H9 (cell line): ENCODE data around the gene ENTPD6. TPM values are rescaled to one million over a fixed set of nuclear protein-coding genes. Genes with fewer than 3 reads are reported as not detected.

Experiments used
- DNase-seq: peaks from one replicate; pipeline ENCODE4 v3.0.0-alpha.2; 2017
- H2AFZ ChIP-seq: one replicate; pipeline ENCODE4 v1.6.1; 2013; ENCODE audit warnings: mild to moderate bottlenecking, low read length, control low read depth, moderate library complexity
- H2AK5ac ChIP-seq: 2 replicates; pipeline ENCODE4 v1.6.1; 2013; ENCODE audit warnings: low read length, control low read depth, mixed read lengths; ENCODE audit not compliant: insufficient read length
- H2BK120ac ChIP-seq: one replicate; pipeline ENCODE4 v1.6.1; 2013; ENCODE audit warnings: low read depth, mild to moderate bottlenecking, low read length, control low read depth, inconsistent platforms; ENCODE audit not compliant: poor library complexity, severe bottlenecking
- H2BK12ac ChIP-seq: 2 replicates; pipeline ENCODE4 v1.6.1; 2013; ENCODE audit warnings: low read length, control low read depth, mixed read lengths, low read depth; ENCODE audit not compliant: insufficient read length
- H2BK15ac ChIP-seq: 2 replicates; pipeline ENCODE4 v1.6.1; 2013; ENCODE audit warnings: low read depth, low read length, control low read depth
- H2BK20ac ChIP-seq: one replicate; pipeline ENCODE4 v1.6.1; 2013; ENCODE audit warnings: low read depth, mild to moderate bottlenecking, low read length, control low read depth, inconsistent platforms; ENCODE audit not compliant: poor library complexity, severe bottlenecking
- H2BK5ac ChIP-seq: 2 replicates; pipeline ENCODE4 v1.6.1; 2013; ENCODE audit warnings: low read length, control low read depth, mixed read lengths; ENCODE audit not compliant: insufficient read length
- H3K14ac ChIP-seq: 2 replicates; pipeline ENCODE4 v1.6.1; 2013; ENCODE audit warnings: low read length, control low read depth; ENCODE audit not compliant: insufficient read depth
- H3K18ac ChIP-seq: 2 replicates; pipeline ENCODE4 v1.6.1; 2013; ENCODE audit warnings: low read depth, mild to moderate bottlenecking, mixed read lengths, low read length, control low read depth; ENCODE audit not compliant: insufficient read length
- H3K23ac ChIP-seq: 2 replicates; pipeline ENCODE4 v1.6.1; 2013; ENCODE audit warnings: low read length, control low read depth, mixed read lengths, low read depth; ENCODE audit not compliant: insufficient read length
- H3K23me2 ChIP-seq: 2 replicates; pipeline ENCODE4 v1.6.1; 2013; ENCODE audit warnings: low read depth, mild to moderate bottlenecking, mixed read lengths, low read length, control low read depth; ENCODE audit not compliant: insufficient read length, poor library complexity, severe bottlenecking
- H3K27ac ChIP-seq: 2 replicates; pipeline ENCODE4 v1.5.1; 2013; ENCODE audit warnings: low read length, control low read depth, mixed read lengths, low read depth; ENCODE audit not compliant: insufficient read length
- H3K27me3 ChIP-seq: 2 replicates; pipeline ENCODE4 v1.6.1; 2013; ENCODE audit warnings: low read length, control low read depth, inconsistent platforms; ENCODE audit not compliant: insufficient read depth
- H3K4ac ChIP-seq: 2 replicates; pipeline ENCODE4 v1.6.1; 2013; ENCODE audit warnings: low read depth, mild to moderate bottlenecking, control low read depth, inconsistent platforms, low read length, moderate library complexity
- H3K4me1 ChIP-seq: 2 replicates; pipeline ENCODE4 v1.6.1; 2013; ENCODE audit warnings: low read length, control low read depth, inconsistent platforms; ENCODE audit not compliant: insufficient read depth
- H3K4me2 ChIP-seq: 2 replicates; pipeline ENCODE4 v1.6.1; 2013; ENCODE audit warnings: low read length, control low read depth, mixed read lengths; ENCODE audit not compliant: insufficient read length, insufficient read depth
- H3K56ac ChIP-seq: 2 replicates; pipeline ENCODE4 v1.6.1; 2013; ENCODE audit warnings: low read depth, mild to moderate bottlenecking, mixed read lengths, low read length, control low read depth; ENCODE audit not compliant: insufficient read length
- H3K79me1 ChIP-seq: 2 replicates; pipeline ENCODE4 v1.6.1; 2013; ENCODE audit warnings: low read depth, mild to moderate bottlenecking, moderate library complexity, low read length, control low read depth, inconsistent platforms; ENCODE audit not compliant: insufficient read depth, poor library complexity, severe bottlenecking
- H3K79me2 ChIP-seq: 2 replicates; pipeline ENCODE4 v1.6.1; 2013; ENCODE audit warnings: low read length, control low read depth, inconsistent platforms; ENCODE audit not compliant: insufficient read depth
- H3K9ac ChIP-seq: 2 replicates; pipeline ENCODE4 v1.6.1; 2013; ENCODE audit warnings: low read length, control low read depth, mixed read lengths; ENCODE audit not compliant: insufficient read length; ENCODE audit errors: extremely low read depth
- H3K9me3 ChIP-seq: one replicate; pipeline ENCODE4 v1.6.1; 2013; ENCODE audit warnings: low read depth, low read length, inconsistent platforms; ENCODE audit not compliant: control insufficient read depth
- H3T11ph ChIP-seq: one replicate; pipeline ENCODE4 v1.6.1; 2013; ENCODE audit warnings: mild to moderate bottlenecking, low read length, control low read depth, inconsistent platforms
- H4K20me1 ChIP-seq: one replicate; pipeline ENCODE4 v1.6.1; 2013; ENCODE audit not compliant: control insufficient read depth, insufficient read length, insufficient read depth
- H4K5ac ChIP-seq: 2 replicates; pipeline ENCODE4 v1.6.1; 2013; ENCODE audit warnings: low read depth, mild to moderate bottlenecking, mixed read lengths, low read length, control low read depth; ENCODE audit not compliant: insufficient read length
- H4K8ac ChIP-seq: replicated peaks from 2 replicates; pipeline ENCODE4 v1.6.1; 2013; ENCODE audit warnings: low read length, control low read depth, mixed read lengths, low read depth; ENCODE audit not compliant: insufficient read length
- H4K91ac ChIP-seq: 2 replicates; pipeline ENCODE4 v1.6.1; 2013; ENCODE audit warnings: low read depth, mild to moderate bottlenecking, moderate library complexity, mixed read lengths, low read length, control low read depth; ENCODE audit not compliant: insufficient read length
- H3K27ac Mint-ChIP-seq, 3 experiments: 2 replicates in 2 of 3; 3 replicates in 1 of 3; pipeline ENCODE4 v1.8.0; 2020 to 2021; ENCODE audit warnings: mixed read lengths in 3 of 3, mild to moderate bottlenecking in 1 of 3, moderate library complexity in 1 of 3
- H3K27me3 Mint-ChIP-seq: 2 replicates; pipeline ENCODE4 v1.8.0; 2021; ENCODE audit warnings: low read depth, mild to moderate bottlenecking, moderate library complexity, mixed read lengths
- H3K36me3 Mint-ChIP-seq, 3 experiments: 2 replicates in 2 of 3; 3 replicates in 1 of 3; pipeline ENCODE4 v1.8.0; 2020 to 2021; ENCODE audit warnings: low read depth in 3 of 3, mixed read lengths in 3 of 3; ENCODE audit not compliant: insufficient read depth in 1 of 3
- H3K4me1 Mint-ChIP-seq, 2 experiments: 2 replicates each; pipeline ENCODE4 v1.8.0; 2020; ENCODE audit warnings: mixed read lengths in 2 of 2
- H3K4me3 Mint-ChIP-seq, 2 experiments: 2 replicates in 1 of 2; 3 replicates in 1 of 2; pipeline ENCODE4 v1.8.0; 2020 to 2021; ENCODE audit warnings: mild to moderate bottlenecking in 2 of 2, mixed read lengths in 2 of 2, moderate library complexity in 1 of 2
- H3K9me3 Mint-ChIP-seq, 2 experiments: 2 replicates in 1 of 2; 3 replicates in 1 of 2; pipeline ENCODE4 v1.8.0; 2020; ENCODE audit warnings: mild to moderate bottlenecking in 2 of 2, mixed read lengths in 2 of 2, moderate library complexity in 1 of 2
- WGBS: extraction: QIAGEN DNeasy Blood & Tissue Kit; methylation state at CpG from one replicate; pipeline ENCODE4 v1.1.7; 2013; ENCODE audit warnings: missing lambda C conversion rate, low lambda C conversion rate, mixed read lengths; ENCODE audit not compliant: insufficient read length; ENCODE audit errors: extremely low coverage; 5-methylcytosine and 5-hydroxymethylcytosine counted together
- total RNA-seq: library from RNA; stranded (reverse); gene quantifications from 2 replicates; pipeline ENCODE4 v1.2.1, GENCODE V29; 2021
- TF ChIP-seq, protein P1 (sequence below): fragments of 200-600 bp; sonication (generic); conservative IDR thresholded peaks from 3 replicates; pipeline ENCODE4 v1.8.0; 2021; ENCODE audit warnings: antibody characterized with exemption, mild to moderate bottlenecking

ENTPD6 gene
- total RNA-seq, 1 experiment from 2014 or later: 57.4 TPM

DNA sequence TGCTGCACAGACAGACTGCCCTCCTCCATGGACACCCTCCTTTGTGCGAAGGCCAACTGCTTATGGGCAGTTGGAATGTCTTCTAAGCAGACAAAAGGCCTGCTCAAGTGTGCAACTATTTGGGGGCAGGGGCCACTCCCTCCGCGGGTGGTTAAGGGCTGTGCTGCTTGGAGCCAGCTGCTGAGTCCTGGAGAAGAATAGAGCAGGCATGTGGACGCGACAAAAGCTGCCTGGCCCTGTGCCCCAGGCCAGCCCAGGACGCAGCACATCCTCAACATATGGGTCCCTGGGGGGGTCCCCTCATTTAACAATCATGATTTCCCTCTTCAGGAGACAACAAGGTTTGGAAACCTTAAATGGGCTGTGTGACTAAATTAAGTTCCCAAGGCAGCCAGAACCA, 45.5 kb upstream of the ENTPD6 start:
- Histone ChIP-seq H3K9ac (no peak overlapping the region), H3K4ac (no peak overlapping the region), H3K23me2 (no peaks in the 10 kb centered on the region), H2BK12ac (no peak overlapping the region), H3K27me3 (no peaks in the 10 kb centered on the region), H3K4me2 (no peak overlapping the region), H3K14ac (no peak overlapping the region), H3K23ac (no peak overlapping the region), H3K56ac (no peak overlapping the region), H2BK120ac (no peak overlapping the region), H3K79me1 (no peaks in the 10 kb centered on the region), H4K8ac (no peak overlapping the region), H3K9me3 (no peaks in the 10 kb centered on the region), H2AK5ac (no peak overlapping the region), H3K27ac (no peak overlapping the region), H2AFZ (no peak overlapping the region), H3K4me1 (no peaks in the 10 kb centered on the region), H4K91ac (no peak overlapping the region), H2BK5ac (no peak overlapping the region), H3K79me2 (no peaks in the 10 kb centered on the region), H4K5ac (no peak overlapping the region), H3K18ac (no peak overlapping the region), H3T11ph (no peak overlapping the region), H2BK20ac (no peak overlapping the region), H4K20me1 (no peaks in the 10 kb centered on the region), H2BK15ac (no peak overlapping the region)
- TF ChIP-seq, protein P1, sequence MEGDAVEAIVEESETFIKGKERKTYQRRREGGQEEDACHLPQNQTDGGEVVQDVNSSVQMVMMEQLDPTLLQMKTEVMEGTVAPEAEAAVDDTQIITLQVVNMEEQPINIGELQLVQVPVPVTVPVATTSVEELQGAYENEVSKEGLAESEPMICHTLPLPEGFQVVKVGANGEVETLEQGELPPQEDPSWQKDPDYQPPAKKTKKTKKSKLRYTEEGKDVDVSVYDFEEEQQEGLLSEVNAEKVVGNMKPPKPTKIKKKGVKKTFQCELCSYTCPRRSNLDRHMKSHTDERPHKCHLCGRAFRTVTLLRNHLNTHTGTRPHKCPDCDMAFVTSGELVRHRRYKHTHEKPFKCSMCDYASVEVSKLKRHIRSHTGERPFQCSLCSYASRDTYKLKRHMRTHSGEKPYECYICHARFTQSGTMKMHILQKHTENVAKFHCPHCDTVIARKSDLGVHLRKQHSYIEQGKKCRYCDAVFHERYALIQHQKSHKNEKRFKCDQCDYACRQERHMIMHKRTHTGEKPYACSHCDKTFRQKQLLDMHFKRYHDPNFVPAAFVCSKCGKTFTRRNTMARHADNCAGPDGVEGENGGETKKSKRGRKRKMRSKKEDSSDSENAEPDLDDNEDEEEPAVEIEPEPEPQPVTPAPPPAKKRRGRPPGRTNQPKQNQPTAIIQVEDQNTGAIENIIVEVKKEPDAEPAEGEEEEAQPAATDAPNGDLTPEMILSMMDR: no peak
- Mint-ChIP-seq H3K9me3 (no peaks in the 10 kb centered on the region), H3K27ac (no peak overlapping the region), H3K4me3 (no peak overlapping the region), H3K4me1 (peaks cover 0 to 4% of the 10 kb centered on the region in 2 experiments; a peak in 1 of 4 replicates), H3K36me3 (no peaks in the 10 kb centered on the region), H3K27me3 (peaks cover 10% of the 10 kb centered on the region)
- DNase-seq: no peak
- WGBS: no CpG with 5 or more reads among the region's 6 CpGs
